ENCODE measurements around the gene IPO13.

- TF ChIP-seq CTCF (IDR thresholded peaks at IDR 0.05) (no peak), EP300 (IDR thresholded peaks at IDR 0.05; ENCODE audit: low read depth) (no peak), POLR2A (IDR thresholded peaks at IDR 0.05) (no peak), POLR2AphosphoS5 (IDR thresholded peaks at IDR 0.05) (no peak)
Measured at GRCh38 chr1:43969416-43969745, 22.6 kb downstream of the IPO13 start.

Measured in transverse colon (tissue), 4 donors.